ENCODE data around the gene ZNF148. TPM values are rescaled to one million over a fixed set of nuclear protein-coding genes. Genes with fewer than 3 reads are reported as not detected.

The ZNF148 gene
- total RNA-seq, 4 donors from 2014 or later, result 17.0 to 34.9 (median 20.0) TPM

DNA sequence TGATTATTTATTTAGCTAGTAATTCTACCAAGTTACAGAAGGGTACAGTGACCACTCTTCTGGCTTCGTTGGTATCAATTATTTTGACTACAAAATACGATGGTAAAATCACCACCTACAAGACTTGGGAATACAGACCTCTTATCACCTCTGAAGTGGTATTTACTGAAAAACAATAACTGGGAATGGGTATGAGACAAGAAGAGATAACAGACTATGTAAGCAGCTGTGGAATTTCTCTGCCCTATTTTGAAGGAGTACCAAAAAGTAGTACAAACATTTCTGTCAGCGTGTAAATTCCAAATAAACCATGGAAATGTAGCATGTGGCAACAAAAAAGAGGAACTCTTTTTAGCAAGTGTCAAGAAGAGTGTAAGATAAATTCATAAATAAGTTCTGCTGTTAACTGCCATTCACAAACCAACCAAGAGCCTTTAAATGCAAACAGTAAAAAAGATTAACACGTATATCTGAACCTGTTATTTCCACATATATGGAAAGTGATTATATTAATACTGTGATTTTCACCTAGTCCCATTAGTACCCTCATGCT lies 85.6 kb downstream of the ZNF148 start:
- Histone ChIP-seq H3K27me3 (no peaks in the 10 kb centered on the region), H3K4me1 (peaks cover 16 to 36% of the 10 kb centered on the region in 2 donors), H3K27ac (no peak overlapping the region), H3K4me3 (no peak overlapping the region), H3K9me3 (no peaks in the 10 kb centered on the region), H3K36me3 (peaks cover 0 to 11% of the 10 kb centered on the region in 2 donors)
- DNase-seq (no peak), ATAC-seq (no peak)
- TF ChIP-seq POLR2A (IDR thresholded peaks at IDR 0.05), result no peak
- TF ChIP-seq, protein P1, sequence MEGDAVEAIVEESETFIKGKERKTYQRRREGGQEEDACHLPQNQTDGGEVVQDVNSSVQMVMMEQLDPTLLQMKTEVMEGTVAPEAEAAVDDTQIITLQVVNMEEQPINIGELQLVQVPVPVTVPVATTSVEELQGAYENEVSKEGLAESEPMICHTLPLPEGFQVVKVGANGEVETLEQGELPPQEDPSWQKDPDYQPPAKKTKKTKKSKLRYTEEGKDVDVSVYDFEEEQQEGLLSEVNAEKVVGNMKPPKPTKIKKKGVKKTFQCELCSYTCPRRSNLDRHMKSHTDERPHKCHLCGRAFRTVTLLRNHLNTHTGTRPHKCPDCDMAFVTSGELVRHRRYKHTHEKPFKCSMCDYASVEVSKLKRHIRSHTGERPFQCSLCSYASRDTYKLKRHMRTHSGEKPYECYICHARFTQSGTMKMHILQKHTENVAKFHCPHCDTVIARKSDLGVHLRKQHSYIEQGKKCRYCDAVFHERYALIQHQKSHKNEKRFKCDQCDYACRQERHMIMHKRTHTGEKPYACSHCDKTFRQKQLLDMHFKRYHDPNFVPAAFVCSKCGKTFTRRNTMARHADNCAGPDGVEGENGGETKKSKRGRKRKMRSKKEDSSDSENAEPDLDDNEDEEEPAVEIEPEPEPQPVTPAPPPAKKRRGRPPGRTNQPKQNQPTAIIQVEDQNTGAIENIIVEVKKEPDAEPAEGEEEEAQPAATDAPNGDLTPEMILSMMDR (IDR thresholded peaks at IDR 0.05 in 4 of 5, conservative IDR thresholded peaks at IDR 0.05 in 1 of 5), result no peak
- in situ Hi-C loops (cut with MboI; ENCODE audit: low sequenced_read_pairs in 4 of 4), result no loop called here
- intact Hi-C loops (cut with DNase I; ENCODE audit: low total_unique reads), result no loop called here

DNA sequence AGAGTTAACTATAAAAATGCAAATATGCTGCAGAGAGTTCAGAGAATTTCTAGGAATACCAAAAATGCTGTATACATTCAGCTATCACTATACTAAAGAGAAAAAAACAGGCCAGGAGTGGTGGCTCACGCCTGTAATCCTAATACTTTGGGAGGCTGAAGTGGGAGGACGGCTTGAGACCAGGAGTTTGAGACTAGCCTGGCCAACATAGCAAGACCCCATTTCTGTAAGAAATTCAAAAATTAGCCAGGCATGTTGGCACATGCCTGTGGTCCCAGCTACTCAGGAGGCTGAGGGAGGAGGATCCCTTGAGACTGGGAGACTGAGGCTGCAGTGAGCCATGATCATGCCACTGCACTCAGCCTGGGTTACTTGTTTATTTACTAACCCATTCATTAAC lies 87.9 kb downstream of the ZNF148 start:
- ATAC-seq, result no peak
- peaks cover 0 to 11% of the 10 kb centered on the region in 2 donors for H3K36me3 ChIP-seq
- TF ChIP-seq, protein P1 (IDR thresholded peaks at IDR 0.05 in 4 of 5, conservative IDR thresholded peaks at IDR 0.05 in 1 of 5), result no peak
- TF ChIP-seq POLR2A (IDR thresholded peaks at IDR 0.05), result no peak
- H3K27me3 ChIP-seq, result no peaks in the 10 kb centered on the region
- no peak overlapping the region for H3K27ac ChIP-seq
- in situ Hi-C loops (cut with MboI; ENCODE audit: low sequenced_read_pairs in 4 of 4) (no loop called here), intact Hi-C loops (cut with DNase I; ENCODE audit: low total_unique reads) (no loop called here)
- no peaks in the 10 kb centered on the region for H3K9me3 ChIP-seq
- H3K4me3 ChIP-seq, result no peak overlapping the region
- DNase-seq, result no peak
- H3K4me1 ChIP-seq, result peaks cover 26% of the 10 kb centered on the region in 2 donors

DNA sequence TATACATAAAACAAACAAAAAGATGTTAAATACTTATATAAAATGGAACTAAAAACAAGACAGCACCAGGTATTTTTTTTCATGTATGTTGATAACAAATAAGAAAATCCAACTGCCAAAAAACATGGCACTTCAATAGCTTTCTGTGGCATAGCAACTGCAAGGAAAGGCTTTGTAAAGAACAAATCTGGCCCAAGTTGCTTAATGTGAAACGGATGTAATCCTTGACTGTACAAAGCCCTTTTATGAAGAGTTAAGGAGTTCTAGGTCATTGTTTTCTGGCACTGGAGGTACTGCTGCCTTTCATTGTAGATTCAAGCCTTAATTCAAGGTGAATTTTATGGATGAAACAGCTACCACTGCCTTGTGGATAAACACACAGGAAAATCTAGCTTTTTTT lies 93.7 kb downstream of the ZNF148 start:
- peaks cover 5 to 15% of the 10 kb centered on the region in 2 donors for H3K4me1 ChIP-seq
- no peaks in the 10 kb centered on the region for H3K27me3 ChIP-seq
- in situ Hi-C loops (cut with MboI; ENCODE audit: low sequenced_read_pairs in 4 of 4) (no loop called here), intact Hi-C loops (cut with DNase I; ENCODE audit: low total_unique reads) (no loop called here)
- ATAC-seq (no peak), DNase-seq (no peak)
- peaks cover 0 to 10% of the 10 kb centered on the region in 2 donors for H3K36me3 ChIP-seq
- no peak overlapping the region for H3K4me3 ChIP-seq
- TF ChIP-seq, protein P1 (IDR thresholded peaks at IDR 0.05 in 4 of 5, conservative IDR thresholded peaks at IDR 0.05 in 1 of 5), result no peak
- no peak for TF ChIP-seq POLR2A (IDR thresholded peaks at IDR 0.05)
- peak overlapping the region in 1 of 4 donors; percentile 2 for H3K27ac ChIP-seq
- no peaks in the 10 kb centered on the region for H3K9me3 ChIP-seq

DNA sequence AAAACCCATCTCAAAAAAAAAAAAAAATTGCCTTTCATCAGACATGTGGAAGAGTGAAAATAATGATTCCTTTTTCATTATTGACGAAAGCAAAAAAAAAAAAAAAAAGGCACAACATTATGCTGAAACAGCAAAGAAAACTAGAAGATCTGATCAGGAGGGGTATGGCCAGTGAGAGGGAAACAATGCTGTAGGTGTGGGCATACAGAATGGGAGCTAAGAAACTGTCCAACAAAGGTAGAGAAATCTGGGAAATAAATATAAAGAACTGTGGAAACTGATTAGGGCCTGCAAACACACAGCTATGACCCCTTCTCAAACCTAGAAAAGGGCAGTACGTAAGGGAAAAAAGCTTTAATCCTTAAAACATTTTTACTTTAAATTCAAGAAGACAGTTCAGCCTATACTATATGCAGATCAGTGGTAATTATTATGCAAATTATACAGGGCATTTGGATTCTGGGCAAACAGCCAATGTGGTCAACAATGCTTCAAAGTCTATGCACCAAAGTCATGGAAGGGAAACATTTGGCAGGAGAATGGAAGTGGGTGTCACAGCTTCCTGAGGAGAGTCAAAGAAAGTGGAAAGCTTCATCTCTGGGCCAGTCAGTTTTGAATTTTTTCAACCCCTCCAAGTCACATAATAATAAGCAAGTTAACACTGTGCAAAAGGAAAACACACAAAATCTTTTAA lies 94.3 kb downstream of the ZNF148 start:
- intact Hi-C loops (cut with DNase I; ENCODE audit: low total_unique reads) (no loop called here), in situ Hi-C loops (cut with MboI; ENCODE audit: low sequenced_read_pairs in 4 of 4) (no loop called here)
- peaks cover 3 to 15% of the 10 kb centered on the region in 2 donors for H3K4me1 ChIP-seq
- no peak for DNase-seq
- H3K27me3 ChIP-seq, result no peaks in the 10 kb centered on the region
- H3K27ac ChIP-seq, result no peak overlapping the region
- TF ChIP-seq POLR2A (IDR thresholded peaks at IDR 0.05), result no peak
- TF ChIP-seq, protein P1 (IDR thresholded peaks at IDR 0.05 in 4 of 5, conservative IDR thresholded peaks at IDR 0.05 in 1 of 5), result no peak
- no peak overlapping the region for H3K4me3 ChIP-seq
- H3K36me3 ChIP-seq, result peaks cover 0 to 12% of the 10 kb centered on the region in 2 donors
- no peak for ATAC-seq
- H3K9me3 ChIP-seq, result no peaks in the 10 kb centered on the region
